Neural cell (in vitro differentiated cells): ENCODE measurements around the gene TSPAN11. TPM values are rescaled to one million over a fixed set of nuclear protein-coding genes. Genes with fewer than 3 reads are reported as not detected.

Experiments used
- H2AFZ ChIP-seq: fragments of 200-600, 300-800 bp; sonication (generic), shearing (Covaris generic); 2 replicates; pipeline ENCODE4 v1.6.0; 2014; ENCODE audit warnings: low read depth, mild to moderate bottlenecking, antibody characterized with exemption, low read length, moderate library complexity
- H3F3A ChIP-seq: fragments of 200-600 bp; shearing (Covaris generic); 2 replicates; pipeline ENCODE4 v1.6.1; 2016; ENCODE audit warnings: mild to moderate bottlenecking, moderate library complexity, mixed read lengths, antibody characterized with exemption, low read length; ENCODE audit not compliant: insufficient read depth, poor library complexity, severe bottlenecking
- H3K27ac ChIP-seq: fragments of 200-600, 300-800 bp; sonication (generic), shearing (Covaris generic); 2 replicates; pipeline ENCODE4 v1.5.1; 2014; ENCODE audit warnings: mild to moderate bottlenecking, low read length, moderate library complexity
- H3K27me3 ChIP-seq: fragments of 300-800, 200-600 bp; sonication (generic), shearing (Covaris generic); 2 replicates; pipeline ENCODE4 v1.6.0; 2014; ENCODE audit warnings: mild to moderate bottlenecking, low read depth, low read length, moderate library complexity; ENCODE audit not compliant: insufficient read depth
- H3K36me3 ChIP-seq: fragments of 300-800, 200-600 bp; sonication (generic), shearing (Covaris generic); 2 replicates; pipeline ENCODE4 v1.5.1; 2014; ENCODE audit warnings: mild to moderate bottlenecking, antibody characterized with exemption, low read length, moderate library complexity; ENCODE audit not compliant: insufficient read depth
- H3K4me2 ChIP-seq: fragments of 300-800, 200-600 bp; sonication (generic), shearing (Covaris generic); 2 replicates; pipeline ENCODE4 v1.6.0; 2014; ENCODE audit warnings: mild to moderate bottlenecking, low read length
- H3K4me3 ChIP-seq: fragments of 300-800, 200-600 bp; sonication (generic), shearing (Covaris generic); 2 replicates; pipeline ENCODE4 v1.5.1; 2014; ENCODE audit warnings: mild to moderate bottlenecking, low read length, moderate library complexity
- H3K79me2 ChIP-seq: fragments of 200-600 bp; shearing (Covaris generic); replicated peaks from 2 replicates; pipeline ENCODE4 v1.6.0; 2014; ENCODE audit warnings: mild to moderate bottlenecking, low read length, moderate library complexity; ENCODE audit not compliant: insufficient read depth
- H3K9ac ChIP-seq: fragments of 300-800, 200-600 bp; sonication (generic), shearing (Covaris generic); 2 replicates; pipeline ENCODE4 v1.6.1; 2016; ENCODE audit warnings: mild to moderate bottlenecking, low read length, mixed read lengths
- H3K9me2 ChIP-seq: fragments of 200-600 bp; shearing (Covaris generic); 2 replicates; pipeline ENCODE4 v1.6.1; 2016; ENCODE audit warnings: mild to moderate bottlenecking, low read length, mixed read lengths; ENCODE audit not compliant: insufficient read depth
- H3K9me3 ChIP-seq: fragments of 200-600, 300-800 bp; sonication (generic), shearing (Covaris generic); 2 replicates; pipeline ENCODE4 v1.6.1; 2016; ENCODE audit warnings: mild to moderate bottlenecking, mixed run types, low read length, moderate library complexity, mixed read lengths
- H4K20me1 ChIP-seq: fragments of 200-600 bp; shearing (Covaris generic); 2 replicates; pipeline ENCODE4 v1.6.1; 2016; ENCODE audit warnings: mild to moderate bottlenecking, mixed run types; ENCODE audit not compliant: insufficient read depth
- EP300 ChIP-seq: fragments of 450-650 bp; conservative IDR thresholded peaks from 2 replicates; pipeline ENCODE4 v1.6.1; 2014; ENCODE audit warnings: antibody characterized with exemption, mild to moderate bottlenecking, moderate library complexity; ENCODE audit not compliant: poor library complexity, severe bottlenecking
- EZH2 ChIP-seq: fragments of 200-600, 300-800 bp; shearing (Covaris generic), sonication (generic); IDR thresholded peaks from 2 replicates; pipeline ENCODE4 v1.6.1; 2014; ENCODE audit warnings: antibody characterized with exemption, low read length, borderline replicate concordance, mild to moderate bottlenecking; ENCODE audit not compliant: insufficient read depth, poor library complexity, severe bottlenecking
- MXI1 ChIP-seq: fragments of 450-650 bp; conservative IDR thresholded peaks from 2 replicates; pipeline ENCODE4 v1.6.1; 2014; ENCODE audit warnings: antibody characterized with exemption, mild to moderate bottlenecking; ENCODE audit not compliant: poor library complexity, severe bottlenecking
- POLR2AphosphoS5 ChIP-seq: IDR thresholded peaks from 2 replicates; pipeline ENCODE4 v1.6.1; 2012
- RAD21 ChIP-seq: fragments of 450-650 bp; conservative IDR thresholded peaks from 2 replicates; pipeline ENCODE4 v1.6.1; 2014; ENCODE audit warnings: antibody characterized with exemption, mild to moderate bottlenecking, moderate library complexity
- SMC3 ChIP-seq: fragments of 450-650 bp; conservative IDR thresholded peaks from 2 replicates; pipeline ENCODE4 v1.6.1; 2014; ENCODE audit warnings: antibody characterized with exemption, mild to moderate bottlenecking, moderate library complexity; ENCODE audit not compliant: poor library complexity
- TAF1 ChIP-seq: IDR thresholded peaks from 2 replicates; pipeline ENCODE4 v1.6.1; 2012; ENCODE audit warnings: low read depth
- polyA plus RNA-seq: library from polyadenylated mRNA; depleted of rRNA; stranded (reverse); fragments of >200 nt; gene quantifications from 2 replicates; pipeline ENCODE4 v1.2.3, GENCODE V29; 2014
- TF ChIP-seq, protein P1 (sequence below): IDR thresholded peaks from 2 replicates; pipeline ENCODE4 v1.6.1; 2012; ENCODE audit warnings: borderline replicate concordance
- TF ChIP-seq, protein P2 (sequence below): fragments of 450-650 bp; IDR thresholded peaks from 2 replicates; pipeline ENCODE4 v1.5.1; 2014; ENCODE audit warnings: antibody characterized with exemption, mild to moderate bottlenecking, moderate library complexity; ENCODE audit not compliant: poor library complexity, severe bottlenecking

Gene TSPAN11
- polyA plus RNA-seq, 1 donor from 2014 or later = 5.6 TPM

DNA sequence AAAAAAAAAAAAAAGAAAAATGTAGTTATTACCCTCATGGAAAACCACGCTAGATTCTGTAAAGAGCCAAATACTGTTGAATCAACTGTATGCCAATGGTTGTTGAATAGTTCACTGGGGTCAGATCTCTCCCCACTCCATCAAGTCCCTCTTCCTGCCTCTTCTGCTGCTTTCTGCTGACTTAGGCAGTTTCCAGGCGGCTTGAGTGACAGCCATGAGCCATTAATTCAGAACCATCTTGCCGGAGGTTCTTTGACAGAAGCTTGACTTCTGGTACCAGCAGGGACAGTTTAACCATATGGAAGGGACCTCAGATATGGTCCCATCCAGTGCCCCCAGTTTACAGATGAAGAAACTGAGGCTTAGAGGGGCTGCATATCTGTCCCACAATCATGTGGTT lies 34.5 kb downstream of the TSPAN11 start:
- no peaks in the 10 kb centered on the region for H3K27me3 ChIP-seq
- TF ChIP-seq MXI1 = no peak
- TF ChIP-seq, protein P1, sequence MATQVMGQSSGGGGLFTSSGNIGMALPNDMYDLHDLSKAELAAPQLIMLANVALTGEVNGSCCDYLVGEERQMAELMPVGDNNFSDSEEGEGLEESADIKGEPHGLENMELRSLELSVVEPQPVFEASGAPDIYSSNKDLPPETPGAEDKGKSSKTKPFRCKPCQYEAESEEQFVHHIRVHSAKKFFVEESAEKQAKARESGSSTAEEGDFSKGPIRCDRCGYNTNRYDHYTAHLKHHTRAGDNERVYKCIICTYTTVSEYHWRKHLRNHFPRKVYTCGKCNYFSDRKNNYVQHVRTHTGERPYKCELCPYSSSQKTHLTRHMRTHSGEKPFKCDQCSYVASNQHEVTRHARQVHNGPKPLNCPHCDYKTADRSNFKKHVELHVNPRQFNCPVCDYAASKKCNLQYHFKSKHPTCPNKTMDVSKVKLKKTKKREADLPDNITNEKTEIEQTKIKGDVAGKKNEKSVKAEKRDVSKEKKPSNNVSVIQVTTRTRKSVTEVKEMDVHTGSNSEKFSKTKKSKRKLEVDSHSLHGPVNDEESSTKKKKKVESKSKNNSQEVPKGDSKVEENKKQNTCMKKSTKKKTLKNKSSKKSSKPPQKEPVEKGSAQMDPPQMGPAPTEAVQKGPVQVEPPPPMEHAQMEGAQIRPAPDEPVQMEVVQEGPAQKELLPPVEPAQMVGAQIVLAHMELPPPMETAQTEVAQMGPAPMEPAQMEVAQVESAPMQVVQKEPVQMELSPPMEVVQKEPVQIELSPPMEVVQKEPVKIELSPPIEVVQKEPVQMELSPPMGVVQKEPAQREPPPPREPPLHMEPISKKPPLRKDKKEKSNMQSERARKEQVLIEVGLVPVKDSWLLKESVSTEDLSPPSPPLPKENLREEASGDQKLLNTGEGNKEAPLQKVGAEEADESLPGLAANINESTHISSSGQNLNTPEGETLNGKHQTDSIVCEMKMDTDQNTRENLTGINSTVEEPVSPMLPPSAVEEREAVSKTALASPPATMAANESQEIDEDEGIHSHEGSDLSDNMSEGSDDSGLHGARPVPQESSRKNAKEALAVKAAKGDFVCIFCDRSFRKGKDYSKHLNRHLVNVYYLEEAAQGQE = no peak
- TF ChIP-seq RAD21 = no peak
- TF ChIP-seq TAF1 = no peak
- TF ChIP-seq POLR2AphosphoS5 = no peak
- TF ChIP-seq SMC3 = no peak
- TF ChIP-seq, protein P2, sequence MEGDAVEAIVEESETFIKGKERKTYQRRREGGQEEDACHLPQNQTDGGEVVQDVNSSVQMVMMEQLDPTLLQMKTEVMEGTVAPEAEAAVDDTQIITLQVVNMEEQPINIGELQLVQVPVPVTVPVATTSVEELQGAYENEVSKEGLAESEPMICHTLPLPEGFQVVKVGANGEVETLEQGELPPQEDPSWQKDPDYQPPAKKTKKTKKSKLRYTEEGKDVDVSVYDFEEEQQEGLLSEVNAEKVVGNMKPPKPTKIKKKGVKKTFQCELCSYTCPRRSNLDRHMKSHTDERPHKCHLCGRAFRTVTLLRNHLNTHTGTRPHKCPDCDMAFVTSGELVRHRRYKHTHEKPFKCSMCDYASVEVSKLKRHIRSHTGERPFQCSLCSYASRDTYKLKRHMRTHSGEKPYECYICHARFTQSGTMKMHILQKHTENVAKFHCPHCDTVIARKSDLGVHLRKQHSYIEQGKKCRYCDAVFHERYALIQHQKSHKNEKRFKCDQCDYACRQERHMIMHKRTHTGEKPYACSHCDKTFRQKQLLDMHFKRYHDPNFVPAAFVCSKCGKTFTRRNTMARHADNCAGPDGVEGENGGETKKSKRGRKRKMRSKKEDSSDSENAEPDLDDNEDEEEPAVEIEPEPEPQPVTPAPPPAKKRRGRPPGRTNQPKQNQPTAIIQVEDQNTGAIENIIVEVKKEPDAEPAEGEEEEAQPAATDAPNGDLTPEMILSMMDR = no peak
- TF ChIP-seq EZH2 = no peak
- TF ChIP-seq EP300 = no peak

DNA sequence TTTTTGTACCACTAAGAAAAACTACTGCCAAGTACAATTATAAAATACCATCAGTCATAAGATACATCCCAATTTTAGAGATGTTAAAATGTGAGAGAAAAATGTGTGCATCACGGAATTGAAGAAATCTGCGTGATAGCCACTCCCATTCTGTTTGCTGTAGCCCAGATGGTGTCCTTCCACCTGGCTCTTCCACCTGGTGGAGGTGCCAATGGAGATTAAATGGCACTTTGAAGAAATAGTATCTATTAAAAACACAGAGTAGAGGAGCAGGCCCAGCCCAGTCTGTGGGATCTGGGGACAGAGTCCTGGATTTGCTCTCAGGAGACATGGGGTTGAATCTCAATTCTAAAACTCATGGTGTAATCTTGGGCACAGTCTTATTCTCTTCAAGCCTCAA lies 35.5 kb downstream of the TSPAN11 start:
- Histone ChIP-seq H3K4me3 (no peak overlapping the region), H3K9me3 (no peaks in the 10 kb centered on the region), H4K20me1 (no peaks in the 10 kb centered on the region), H3K27me3 (no peaks in the 10 kb centered on the region), H3K27ac (no peak overlapping the region), H3K79me2 (no peaks in the 10 kb centered on the region), H3K9ac (no peak overlapping the region), H3K9me2 (no peaks in the 10 kb centered on the region), H3F3A (no peaks in the 10 kb centered on the region), H3K4me2 (no peak overlapping the region), H3K36me3 (no peaks in the 10 kb centered on the region), H2AFZ (no peak overlapping the region)
- TF ChIP-seq SMC3 (no peak), RAD21 (no peak), MXI1 (no peak), TAF1 (no peak), EZH2 (no peak), POLR2AphosphoS5 (no peak), EP300 (no peak)
- TF ChIP-seq, protein P2 = no peak
- TF ChIP-seq, protein P1 = no peak

More for the DNA sequence above, 34.5 kb downstream of the TSPAN11 start:
- Histone ChIP-seq H3K79me2 (no peaks in the 10 kb centered on the region), H2AFZ (no peak overlapping the region), H3K27ac (no peak overlapping the region), H3F3A (no peaks in the 10 kb centered on the region), H3K9me2 (no peaks in the 10 kb centered on the region), H3K36me3 (no peaks in the 10 kb centered on the region), H3K4me2 (no peak overlapping the region), H3K9ac (no peak overlapping the region), H3K4me3 (no peak overlapping the region), H3K9me3 (no peaks in the 10 kb centered on the region), H4K20me1 (no peaks in the 10 kb centered on the region)
